Fibroblast of lung (primary cell): Measurements from ENCODE around the gene PLAAT3.

Source experiments
- EZH2 ChIP-seq: IDR thresholded peaks from 2 replicates; pipeline ENCODE4 v1.5.1; 2012; ENCODE audit warnings: low read length, control low read depth, mild to moderate bottlenecking; ENCODE audit errors: missing control alignments
- TF ChIP-seq, protein P1 (sequence below), 2 donors: IDR thresholded peaks in 1 of 2; conservative IDR thresholded peaks in 1 of 2; 1 replicate in 1 of 2; 2 replicates in 1 of 2; pipeline ENCODE4 v1.5.1; 2011 to 2012; ENCODE audit warnings: low read length in 2 of 2, control low read depth in 1 of 2, inconsistent platforms in 1 of 2, low read depth in 1 of 2, mild to moderate bottlenecking in 1 of 2

DNA sequence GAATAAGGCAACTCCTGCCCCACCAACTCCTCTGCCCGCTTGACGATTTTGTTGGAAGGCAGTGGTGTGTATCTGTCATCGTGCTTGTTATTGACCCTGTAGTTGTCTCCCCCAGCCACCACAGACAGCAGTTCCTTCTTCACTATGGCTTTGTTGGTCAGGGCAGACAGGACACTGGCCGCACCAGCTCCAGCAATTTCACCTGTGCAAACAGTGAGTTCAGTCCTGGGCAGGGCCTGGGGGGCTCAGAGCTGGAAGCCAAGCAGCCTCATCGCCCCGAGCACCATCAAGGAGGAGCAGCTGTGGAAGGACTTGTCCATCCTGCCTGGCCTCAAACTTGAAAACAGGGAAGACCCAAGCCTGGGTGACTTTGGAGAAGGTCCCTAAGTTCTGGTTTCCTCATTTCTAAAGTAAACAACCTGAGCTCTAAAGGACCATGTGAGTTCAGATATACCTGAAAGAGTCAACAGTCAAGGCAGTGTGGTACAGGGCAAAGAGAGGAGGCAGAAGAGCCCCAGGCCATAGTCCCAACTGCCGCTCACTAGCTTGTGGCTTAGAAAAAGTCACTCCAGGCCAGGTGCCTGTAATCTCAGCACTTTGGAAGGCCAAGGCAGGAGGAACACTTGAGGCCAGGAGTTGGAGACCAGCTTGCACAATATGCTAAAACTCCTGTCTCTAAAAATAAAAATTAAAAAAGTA is 55.6 kb downstream of the PLAAT3 start:
- TF ChIP-seq, protein P1, sequence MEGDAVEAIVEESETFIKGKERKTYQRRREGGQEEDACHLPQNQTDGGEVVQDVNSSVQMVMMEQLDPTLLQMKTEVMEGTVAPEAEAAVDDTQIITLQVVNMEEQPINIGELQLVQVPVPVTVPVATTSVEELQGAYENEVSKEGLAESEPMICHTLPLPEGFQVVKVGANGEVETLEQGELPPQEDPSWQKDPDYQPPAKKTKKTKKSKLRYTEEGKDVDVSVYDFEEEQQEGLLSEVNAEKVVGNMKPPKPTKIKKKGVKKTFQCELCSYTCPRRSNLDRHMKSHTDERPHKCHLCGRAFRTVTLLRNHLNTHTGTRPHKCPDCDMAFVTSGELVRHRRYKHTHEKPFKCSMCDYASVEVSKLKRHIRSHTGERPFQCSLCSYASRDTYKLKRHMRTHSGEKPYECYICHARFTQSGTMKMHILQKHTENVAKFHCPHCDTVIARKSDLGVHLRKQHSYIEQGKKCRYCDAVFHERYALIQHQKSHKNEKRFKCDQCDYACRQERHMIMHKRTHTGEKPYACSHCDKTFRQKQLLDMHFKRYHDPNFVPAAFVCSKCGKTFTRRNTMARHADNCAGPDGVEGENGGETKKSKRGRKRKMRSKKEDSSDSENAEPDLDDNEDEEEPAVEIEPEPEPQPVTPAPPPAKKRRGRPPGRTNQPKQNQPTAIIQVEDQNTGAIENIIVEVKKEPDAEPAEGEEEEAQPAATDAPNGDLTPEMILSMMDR (conservative IDR thresholded peaks at IDR 0.05 in 1 of 2, IDR thresholded peaks at IDR 0.05 in 1 of 2; ENCODE audit: low read depth in 1 of 2, low read length in 2 of 2), result no peak
- no peak for TF ChIP-seq EZH2
